K562 (cell line): ENCODE results near the gene MAP2K7. TPM values are rescaled to one million over a fixed set of nuclear protein-coding genes. Genes with fewer than 3 reads are reported as not detected.

Source experiments
- AFF4 ChIP-seq: sonication (generic); formaldehyde crosslinking; IDR thresholded peaks from 2 replicates; pipeline ENCODE4 v1.8.0; 2023; ENCODE audit warnings: mild to moderate bottlenecking, missing genetic modification reagents
- CUX1 ChIP-seq: fragments of 200-800 bp; sonication (Bioruptor generic); IDR thresholded peaks from 2 replicates; pipeline ENCODE4 v1.6.1; 2016; ENCODE audit warnings: missing genetic modification characterization, missing compliant biosample characterization
- GATAD2B ChIP-seq: fragments of 450-650 bp; IDR thresholded peaks from 2 replicates; pipeline ENCODE4 v1.6.1; 2017; ENCODE audit warnings: mild to moderate bottlenecking, borderline replicate concordance
- HMGXB4 ChIP-seq: sonication (generic); formaldehyde crosslinking; IDR thresholded peaks from 2 replicates; pipeline ENCODE4 v1.8.1; 2023; ENCODE audit warnings: mild to moderate bottlenecking, missing genetic modification reagents
- KLF6 ChIP-seq: fragments of 250-450 bp; sonication (Bioruptor Pico); IDR thresholded peaks from 2 replicates; pipeline ENCODE4 v1.4.0; 2020; ENCODE audit warnings: mild to moderate bottlenecking, moderate library complexity, borderline replicate concordance
- MAFF ChIP-seq: IDR thresholded peaks from 2 replicates; pipeline ENCODE4 v1.6.1; 2012; ENCODE audit warnings: low read length, improper control_type of control experiment
- NR1H2 ChIP-seq: sonication (generic); formaldehyde crosslinking; IDR thresholded peaks from 2 replicates; pipeline ENCODE4 v1.4.0; 2020; ENCODE audit warnings: mild to moderate bottlenecking, missing genetic modification reagents
- PHB2 ChIP-seq: fragments of 450-650 bp; IDR thresholded peaks from 2 replicates; pipeline ENCODE4 v1.6.1; 2017; ENCODE audit warnings: low read depth
- RB1 ChIP-seq: fragments of 450-650 bp; IDR thresholded peaks from 2 replicates; pipeline ENCODE4 v1.6.1; 2017; ENCODE audit warnings: low read depth, mild to moderate bottlenecking
- RBM34 ChIP-seq: fragments of 200-400 bp; formaldehyde crosslinking; IDR thresholded peaks from 2 replicates; pipeline ENCODE4 v1.6.1; 2018; ENCODE audit warnings: low read length, borderline replicate concordance; ENCODE audit not compliant: insufficient read depth
- TAF15 ChIP-seq: fragments of 200-400 bp; formaldehyde crosslinking; IDR thresholded peaks from 2 replicates; pipeline ENCODE4 v1.6.1; 2017; ENCODE audit warnings: mild to moderate bottlenecking, low read depth, low read length, moderate library complexity
- XRCC4 ChIP-seq: IDR thresholded peaks from one replicate; pipeline ENCODE4 v1.6.1; 2011; ENCODE audit not compliant: insufficient read depth, insufficient read length; ENCODE audit errors: extremely low read depth
- ZNF146 ChIP-seq: IDR thresholded peaks from one replicate; pipeline ENCODE4 v1.6.1; 2018; ENCODE audit warnings: missing compliant biosample characterization; ENCODE audit not compliant: unreplicated experiment
- ZNF354B ChIP-seq: fragments of 250-450 bp; sonication (Bioruptor Pico); IDR thresholded peaks from 2 replicates; pipeline ENCODE4 v1.4.0; 2020
- ZNF395 ChIP-seq: fragments of 200-800 bp; sonication (Bioruptor generic); IDR thresholded peaks from 2 replicates; pipeline ENCODE4 v1.6.1; 2017; ENCODE audit warnings: missing genetic modification characterization, missing compliant biosample characterization
- ZNF766 ChIP-seq: fragments of 200-800 bp; sonication (Bioruptor generic); conservative IDR thresholded peaks from 2 replicates; pipeline ENCODE4 v1.6.1; 2016; ENCODE audit warnings: missing genetic modification characterization, missing compliant biosample characterization
- polyA plus RNA-seq, 8 experiments: library from polyadenylated mRNA; depleted of rRNA in 4 of 8; stranded (reverse) in 5 of 8; unstranded in 3 of 8; fragments of >200 nt; fragmentation: Nextera tagmentation in 2 of 8; fragmentation: Illumina TruSeq in 1 of 8; extraction: Ambion mirVana in 2 of 8; extraction: Trizol in 1 of 8; gene quantifications; 2 replicates each; pipeline versions ENCODE4 v1.2.1 to v1.2.3, GENCODE V29; 2011 to 2014; ENCODE audit warnings: inconsistent platforms in 1 of 8, missing spikeins in 1 of 8
- total RNA-seq, 7 experiments: library from RNA; depleted of rRNA in 6 of 7; stranded (reverse); fragments of >200 nt in 6 of 7; fragmentation: Illumina TruSeq in 2 of 7; extraction: Trizol in 2 of 7; gene quantifications; 2 replicates each; pipeline versions ENCODE4 v1.2.1 to v1.2.3, GENCODE V29; 2011 to 2021; ENCODE audit warnings: low replicate concordance in 1 of 7

The MAP2K7 gene
- total and polyA plus RNA-seq, 9 of the 15 experiments (the other 6 are each of a cell fraction or from before 2014, with no cell fraction given), result 0.51 to 45.8 (median 14.1) TPM

GRCh38 chr19:7869453-7869909, 34.2 kb upstream of the MAP2K7 start (continued):
- peak; percentile 70; the same call in 1 of the 2 replicates for TF ChIP-seq RBM34
- TF ChIP-seq CUX1 (CRISPR knock-in tag), result no peak
- TF ChIP-seq GATAD2B, result no peak
- TF ChIP-seq ZNF395 (CRISPR knock-in tag), result 0 out of 2 replicates have a peak, but pooled peaks have one; percentile 12
- TF ChIP-seq KLF6, result no peak
- TF ChIP-seq MAFF, result no peak
- TF ChIP-seq TAF15, result no peak
- TF ChIP-seq NR1H2 (CRISPR knock-in tag), result no peak
- no peak for TF ChIP-seq ZNF766 (CRISPR knock-in tag)
- 0 out of 2 replicates have a peak, but pooled peaks have one; percentile 40 for TF ChIP-seq AFF4 (CRISPR knock-in tag)
- TF ChIP-seq HMGXB4, result peak; percentile 65; the same call in 1 of the 2 replicates
- no peak for TF ChIP-seq ZNF146 (CRISPR knock-in tag)
- TF ChIP-seq ZNF354B, result no peak
- TF ChIP-seq XRCC4, result no peak
- peak; percentile 30 for TF ChIP-seq RB1
- no peak for TF ChIP-seq PHB2
